GM12878 (cell line): ENCODE data around the gene MEF2D. TPM values are rescaled to one million over a fixed set of nuclear protein-coding genes. Genes with fewer than 3 reads are reported as not detected.

Experiments
- ATAC-seq: fragments of 200-7000 bp; cut with Tn5 transposase; 3 replicates; pipeline ENCODE4 v1.9.1; 2020; ENCODE audit warnings: mild to moderate bottlenecking, moderate library complexity
- BruUV-seq: library from RNA; stranded (reverse); fragments of 400-500 nt; replicated peaks from 2 replicates; lab custom pipeline; 2021; lab: Mats Ljungman, UMichigan
- CTCF ChIA-PET: fragments of 300-600 bp; sonication (Branson Sonifier 250); formaldehyde crosslinking; extraction: SDS; loops from one replicate; lab custom pipeline; 2021; ENCODE audit warnings: inconsistent platforms; lab: Yijun Ruan, JAX
- POLR2A ChIA-PET: fragments of 350-600 bp; formaldehyde crosslinking; extraction: SDS; loops from one replicate; lab custom pipeline; 2021; ENCODE audit warnings: inconsistent platforms; lab: Charles Lee
- RAD21 ChIA-PET: fragments of 300-600 bp; sonication (Branson Sonifier 250); formaldehyde crosslinking; loops from one replicate; lab custom pipeline; 2023; ENCODE audit warnings: antibody characterized with exemption; ENCODE audit not compliant: unreplicated experiment; lab: Charles Lee
- SMC1A ChIA-PET: fragments of 300-600 bp; sonication (Branson Sonifier 250); formaldehyde crosslinking; loops from one replicate; lab custom pipeline; 2023; ENCODE audit not compliant: unreplicated experiment, uncharacterized antibody; lab: Charles Lee
- DNase-seq: peaks from one replicate; pipeline ENCODE4 v3.0.0-alpha.2; 2011; ENCODE audit warnings: low read depth, low spot score
- FAIRE-seq: peaks from 3 replicates; lab custom pipeline; 2011; peaks lifted over from hg19 to GRCh38; lab: Jason Lieb, UNC
- H2AFZ ChIP-seq: 2 replicates; pipeline ENCODE4 v1.6.0; 2011; ENCODE audit warnings: low read depth, low read length, control low read depth; ENCODE audit not compliant: control insufficient read depth
- H3K27ac ChIP-seq: 2 replicates; pipeline ENCODE4 v1.5.1; 2011; ENCODE audit warnings: control low read depth; ENCODE audit not compliant: control insufficient read depth, insufficient read depth
- H3K27me3 ChIP-seq, 2 experiments: replicated peaks in 1 of 2; 2 replicates each; pipeline versions ENCODE4 v1.6.0 to v1.6.1; 2011; ENCODE audit warnings: low read length in 1 of 2; ENCODE audit not compliant: control insufficient read depth in 2 of 2, insufficient read depth in 2 of 2
- H3K36me3 ChIP-seq, 2 experiments: 2 replicates each; pipeline ENCODE4 v1.5.1; 2011; ENCODE audit warnings: low read length in 1 of 2; ENCODE audit not compliant: control insufficient read depth in 2 of 2, insufficient read depth in 2 of 2
- H3K4me1 ChIP-seq: 2 replicates; pipeline ENCODE4 v1.6.1; 2011; ENCODE audit warnings: mild to moderate bottlenecking, low read length, moderate library complexity, mixed read lengths; ENCODE audit not compliant: control insufficient read depth, insufficient read depth
- H3K4me2 ChIP-seq: 2 replicates; pipeline ENCODE4 v1.6.0; 2011; ENCODE audit warnings: control low read depth; ENCODE audit not compliant: control insufficient read depth, insufficient read depth
- H3K4me3 ChIP-seq: fragments of 200-600 bp; sonication (generic); 2 replicates; pipeline ENCODE4 v1.5.1; 2016
- H3K79me2 ChIP-seq: 2 replicates; pipeline ENCODE4 v1.6.0; 2011; ENCODE audit warnings: low read length; ENCODE audit not compliant: control insufficient read depth, insufficient read depth
- H3K9ac ChIP-seq: 2 replicates; pipeline ENCODE4 v1.8.0; 2011; ENCODE audit warnings: low read length, control low read depth, mixed read lengths; ENCODE audit not compliant: control insufficient read depth, insufficient read depth
- H3K9me3 ChIP-seq: replicated peaks from 3 replicates; pipeline ENCODE4 v1.5.1; 2011; ENCODE audit warnings: mild to moderate bottlenecking, low read length; ENCODE audit not compliant: control insufficient read depth, insufficient read depth
- H4K20me1 ChIP-seq: 2 replicates; pipeline ENCODE4 v1.6.0; 2011; ENCODE audit not compliant: control insufficient read depth, insufficient read depth
- ATF3 ChIP-seq: IDR thresholded peaks from 2 replicates; pipeline ENCODE4 v1.6.1; 2011; ENCODE audit warnings: low read depth, mild to moderate bottlenecking, low read length, moderate library complexity, borderline replicate concordance; ENCODE audit errors: extremely low read depth
- BRCA1 ChIP-seq: IDR thresholded peaks from 2 replicates; pipeline ENCODE4 v1.6.1; 2011; ENCODE audit warnings: low read depth, low read length, improper control_type of control experiment
- EP300 ChIP-seq, 2 experiments: fragments of 150-350 bp in 1 of 2; IDR thresholded peaks; 2 replicates each; pipeline ENCODE4 v1.6.1; 2011 to 2012; ENCODE audit warnings: low read depth in 2 of 2, low read length in 2 of 2, borderline replicate concordance in 1 of 2, improper control_type of control experiment in 1 of 2, inconsistent platforms in 1 of 2; ENCODE audit not compliant: control insufficient read depth in 1 of 2
- ETV6 ChIP-seq, 2 experiments: fragments of 450-650 bp in 1 of 2; IDR thresholded peaks in 1 of 2; conservative IDR thresholded peaks in 1 of 2; 2 replicates each; pipeline ENCODE4 v1.6.1; 2014; ENCODE audit warnings: antibody characterized with exemption in 1 of 2, borderline replicate concordance in 1 of 2, low read depth in 1 of 2, mild to moderate bottlenecking in 1 of 2, moderate library complexity in 1 of 2
- HDAC2 ChIP-seq: fragments of 200-600 bp; sonication (generic); IDR thresholded peaks from 2 replicates; pipeline ENCODE4 v1.6.1; 2017
- HDAC6 ChIP-seq: fragments of 200-600 bp; sonication (generic); IDR thresholded peaks from one replicate; pipeline ENCODE4 v1.8.0; 2017; ENCODE audit warnings: antibody characterized with exemption; ENCODE audit not compliant: unreplicated experiment
- HDGF ChIP-seq: fragments of 450-650 bp; IDR thresholded peaks from 2 replicates; pipeline ENCODE4 v1.6.1; 2016; ENCODE audit warnings: antibody characterized with exemption
- IKZF1 ChIP-seq: fragments of 450-650 bp; conservative IDR thresholded peaks from 2 replicates; pipeline ENCODE4 v1.6.1; 2017; ENCODE audit warnings: antibody characterized with exemption, mild to moderate bottlenecking
- JUND ChIP-seq: IDR thresholded peaks from 2 replicates; pipeline ENCODE4 v1.6.1; 2012; ENCODE audit warnings: low read depth, mild to moderate bottlenecking, low read length, improper control_type of control experiment, moderate library complexity
- MTA2 ChIP-seq: fragments of 450-650 bp; IDR thresholded peaks from 2 replicates; pipeline ENCODE4 v1.6.1; 2016; ENCODE audit warnings: low read depth, mild to moderate bottlenecking, moderate library complexity
- MXI1 ChIP-seq: fragments of 150-350 bp; IDR thresholded peaks from 2 replicates; pipeline ENCODE4 v1.6.1; 2011; ENCODE audit warnings: low read depth, mild to moderate bottlenecking, inconsistent platforms, low read length, improper control_type of control experiment
- MYC ChIP-seq: IDR thresholded peaks from 2 replicates; pipeline ENCODE4 v1.6.1; 2011; ENCODE audit warnings: mild to moderate bottlenecking, low read length, moderate library complexity, inconsistent platforms; ENCODE audit not compliant: insufficient read depth, insufficient replicate concordance, insufficient read length, severe bottlenecking
- PAX8 ChIP-seq: fragments of 450-650 bp; IDR thresholded peaks from 2 replicates; pipeline ENCODE4 v1.6.1; 2017; ENCODE audit warnings: mild to moderate bottlenecking, moderate library complexity
- RCOR1 ChIP-seq: conservative IDR thresholded peaks from 2 replicates; pipeline ENCODE4 v1.6.1; 2012; ENCODE audit warnings: low read depth, low read length, improper control_type of control experiment
- RFX5 ChIP-seq: IDR thresholded peaks from 2 replicates; pipeline ENCODE4 v1.6.1; 2011; ENCODE audit warnings: low read depth, low read length, improper control_type of control experiment
- SMAD1 ChIP-seq: fragments of 450-650 bp; IDR thresholded peaks from 2 replicates; pipeline ENCODE4 v1.6.1; 2018; ENCODE audit warnings: mild to moderate bottlenecking, low read depth; ENCODE audit not compliant: partially characterized antibody
- SMAD5 ChIP-seq: IDR thresholded peaks from 2 replicates; pipeline ENCODE4 v1.6.1; 2016; ENCODE audit warnings: antibody characterized with exemption, low read depth
- SREBF1 ChIP-seq: IDR thresholded peaks from 2 replicates; pipeline ENCODE4 v1.6.1; 2012; ENCODE audit warnings: mild to moderate bottlenecking, low read length
- TAF1 ChIP-seq: IDR thresholded peaks from 2 replicates; pipeline ENCODE4 v1.6.1; 2011; ENCODE audit warnings: mild to moderate bottlenecking, low read depth, low read length, borderline replicate concordance
- TCF12 ChIP-seq: IDR thresholded peaks from 2 replicates; pipeline ENCODE4 v1.6.1; 2011; ENCODE audit warnings: low read depth, mild to moderate bottlenecking, low read length
- ZBTB33 ChIP-seq: fragments of 450-650 bp; IDR thresholded peaks from 2 replicates; pipeline ENCODE4 v1.6.1; 2017; ENCODE audit warnings: mild to moderate bottlenecking
- WGBS: methylation state at CpG from one replicate; pipeline ENCODE4 v1.1.6; 2016; ENCODE audit warnings: low lambda C conversion rate; ENCODE audit not compliant: insufficient replicate concordance, insufficient coverage; ENCODE audit errors: missing lambda C conversion rate; 5-methylcytosine and 5-hydroxymethylcytosine counted together
- in situ Hi-C: fragments of 300-500 bp; cut with MboI; formaldehyde crosslinking; loops from 9 replicates; pipeline ENCODE4 v1.14.3; 2018; ENCODE audit warnings: mixed read lengths
- intact Hi-C: fragments of 100-400 bp; cut with micrococcal nuclease; formaldehyde crosslinking; loops from one replicate; pipeline ENCODE4 v1.14.2; 2022; ENCODE audit not compliant: unreplicated experiment
- polyA plus RNA-seq, 11 experiments: library from polyadenylated mRNA; depleted of rRNA in 4 of 11; unstranded in 6 of 11; stranded (reverse) in 5 of 11; fragments of >200 nt; fragmentation: Nextera tagmentation in 4 of 11; fragmentation: Illumina TruSeq in 1 of 11; extraction: Ambion mirVana in 4 of 11; extraction: Trizol in 1 of 11; gene quantifications; 1 replicate in 1 of 11; 2 replicates in 10 of 11; pipeline versions ENCODE4 v1.2.1 to v1.2.3, GENCODE V29; 2011 to 2016; ENCODE audit warnings: inconsistent platforms in 2 of 11, missing spikeins in 2 of 11, low read depth in 1 of 11
- total RNA-seq, 4 experiments: library from RNA; depleted of rRNA in 3 of 4; stranded (reverse); fragments of >200 nt in 3 of 4; fragmentation: Illumina TruSeq in 1 of 4; extraction: Trizol in 1 of 4; gene quantifications; 2 replicates each; pipeline versions ENCODE4 v1.2.1 to v1.2.3, GENCODE V29; 2013 to 2021

Gene MEF2D
- total and polyA plus RNA-seq, 10 of the 15 experiments (the other 5 are each of a cell fraction or from before 2014, with no cell fraction given) = 0.61 to 53.0 (median 15.2) TPM

GRCh38 chr1:156496211-156496761 lies 4.3 kb downstream of the MEF2D start:
- RAD21 ChIA-PET = interaction anchor here (1.7 to 4.0 kb wide), 5 partner anchors 7 to 39 kb away, joined by 5 to 41 read pairs (median 14); no protein-coding TSS in a partner anchor
- H3K4me3 ChIP-seq = peak overlapping the region; percentile 92
- TF ChIP-seq BRCA1 = no peak
- TF ChIP-seq HDGF = no peak
- no peak for TF ChIP-seq RCOR1
- no peak for TF ChIP-seq RFX5
- no peak for TF ChIP-seq PAX8
- TF ChIP-seq MYC = no peak
- 0 out of 2 replicates have a peak, but pooled peaks have one; percentile 4 for TF ChIP-seq TCF12
- TF ChIP-seq ZBTB33 = no peak
- TF ChIP-seq HDAC6 = no peak
- TF ChIP-seq ETV6 (conservative IDR thresholded peaks at IDR 0.05 in 1 of 2, IDR thresholded peaks at IDR 0.05 in 1 of 2; ENCODE audit: borderline replicate concordance in 1 of 2, low read depth in 1 of 2) = no peak
- TF ChIP-seq SREBF1 = no peak
- TF ChIP-seq HDAC2 = no peak
- TF ChIP-seq SMAD5 = no peak
- TF ChIP-seq IKZF1 = peak; percentile 25; the same call in 1 of the 2 replicates
- TF ChIP-seq TAF1 = no peak
- 0 out of 2 replicates have a peak, but pooled peaks have one; percentile 38 for TF ChIP-seq MTA2
- TF ChIP-seq SMAD1 = no peak
- TF ChIP-seq ATF3 = no peak
- TF ChIP-seq JUND = no peak
- TF ChIP-seq MXI1 = no peak
- no peak for TF ChIP-seq EP300 (IDR thresholded peaks at IDR 0.05; ENCODE audit: borderline replicate concordance in 1 of 2, control insufficient read depth in 1 of 2, low read depth in 2 of 2, low read length in 2 of 2)

More at GRCh38 chr1:156496211-156496761, 4.3 kb downstream of the MEF2D start:
- Histone ChIP-seq H3K27ac (peak overlapping the region; percentile 59), H3K36me3 (peaks cover 2 to 7% of the 10 kb centered on the region in 2 experiments; a peak in 2 of 4 replicates), H3K79me2 (peaks cover 94% of the 10 kb centered on the region), H2AFZ (no peak overlapping the region), H3K9ac (peak overlapping the region; percentile 44), H4K20me1 (no peaks in the 10 kb centered on the region), H3K4me1 (peaks cover 59% of the 10 kb centered on the region), H3K27me3 (no peaks in the 10 kb centered on the region), H3K4me2 (peak overlapping the region; percentile 94), H3K9me3 (no peaks in the 10 kb centered on the region)
- peak; percentile 18 for FAIRE-seq
- peak; percentile 8 for ATAC-seq
- CTCF ChIA-PET = interaction anchor here (0.7 to 10.0 kb wide), 10 partner anchors 7 to 105 kb away, joined by 3 to 175 read pairs (median 4); partner anchors contain the start of genes GPATCH4 and NAXE
- DNase-seq = no peak
- WGBS = 13% methylated on average over 10 of the region's 10 CpGs
- BruUV-seq = no TSS peak
- in situ Hi-C loops (no loop called here), intact Hi-C loops (no loop called here)
- POLR2A ChIA-PET = interaction anchor here (17.1 to 23.9 kb wide), 2 partner anchors 6 to 7 kb away, joined by 630 read pairs; partner anchors contain the start of gene MEF2D
- SMC1A ChIA-PET = interaction anchor here (0.8 to 21.2 kb wide), 5 partner anchors 6 to 100 kb away, joined by 3 to 460 read pairs (median 5); partner anchors contain the start of gene MEF2D
